HG03354 (cell line): ENCODE results near the gene SALL1.

Experiments
- ATAC-seq: cut with Tn5 transposase; IDR thresholded peaks from one replicate; pipeline ENCODE4 v1.9.1; 2021; ENCODE audit warnings: mild to moderate bottlenecking; ENCODE audit not compliant: unreplicated experiment, poor library complexity, severe bottlenecking

Gene SALL1

GRCh38 chr16:51150888-51151320, at the start of gene SALL1:
Gene SALL1, minus strand, starts transcription at chr16:51151270. Its CDS starts 29 bp downstream, at chr16:51151241.
- ATAC-seq = no peak

- ATAC-seq = no peak
These were observed 49.7 kb upstream of the SALL1 start for GRCh38 chr16:51200793-51201192.

GRCh38 chr16:51197953-51198748, 47.1 kb upstream of the SALL1 start:
- no peak for ATAC-seq

GRCh38 chr16:51193879-51194278, 42.8 kb upstream of the SALL1 start:
- ATAC-seq = no peak

- ATAC-seq = peak; percentile 93
These were observed 33.8 kb upstream of the SALL1 start for GRCh38 chr16:51184702-51185433.

- ATAC-seq = no peak
These were observed 30.4 kb upstream of the SALL1 start for GRCh38 chr16:51181503-51181811.

GRCh38 chr16:51180719-51181502, 29.8 kb upstream of the SALL1 start:
- no peak for ATAC-seq

GRCh38 chr16:51175081-51175480, 24.0 kb upstream of the SALL1 start:
- ATAC-seq = no peak

GRCh38 chr16:51172368-51172767, 21.3 kb upstream of the SALL1 start:
- no peak for ATAC-seq

- ATAC-seq = no peak
These were observed 17.7 kb upstream of the SALL1 start for GRCh38 chr16:51168755-51169154.

GRCh38 chr16:51167170-51167895, 16.3 kb upstream of the SALL1 start:
- ATAC-seq = no peak

- ATAC-seq = no peak
These were observed 15.5 kb upstream of the SALL1 start for GRCh38 chr16:51166541-51166940.

GRCh38 chr16:51166091-51166490, 15.0 kb upstream of the SALL1 start:
- ATAC-seq = no peak

- no peak for ATAC-seq
These were observed 14.0 kb upstream of the SALL1 start for GRCh38 chr16:51165043-51165442.

GRCh38 chr16:51164574-51164973, 13.5 kb upstream of the SALL1 start:
- no peak for ATAC-seq

GRCh38 chr16:51163894-51164566, 13.0 kb upstream of the SALL1 start:
- ATAC-seq = no peak

- ATAC-seq = no peak
These were observed 12.3 kb upstream of the SALL1 start for GRCh38 chr16:51163366-51163765.

- no peak for ATAC-seq
These were observed 10.5 kb upstream of the SALL1 start for GRCh38 chr16:51161440-51162195.

- ATAC-seq = no peak
These were observed 8.8 kb upstream of the SALL1 start for GRCh38 chr16:51159865-51160264.
